Hematopoietic multipotent progenitor cell (in vitro differentiated cells): ENCODE results near the gene DHRS4. TPM values are rescaled to one million over a fixed set of nuclear protein-coding genes. Genes with fewer than 3 reads are reported as not detected.

Experiments
- DNase-seq, 3 donors: peaks; one replicate each; pipeline ENCODE4 v3.0.0-alpha.2; 2011 to 2015; ENCODE audit warnings: low read depth in 2 of 3, low spot score in 2 of 3
- total RNA-seq: library from RNA; depleted of rRNA; stranded (reverse); fragments of >200 nt; gene quantifications from one replicate; pipeline ENCODE4 v1.2.3, GENCODE V29; 2012

The DHRS4 gene
- 44.4 TPM for total RNA-seq

DNA sequence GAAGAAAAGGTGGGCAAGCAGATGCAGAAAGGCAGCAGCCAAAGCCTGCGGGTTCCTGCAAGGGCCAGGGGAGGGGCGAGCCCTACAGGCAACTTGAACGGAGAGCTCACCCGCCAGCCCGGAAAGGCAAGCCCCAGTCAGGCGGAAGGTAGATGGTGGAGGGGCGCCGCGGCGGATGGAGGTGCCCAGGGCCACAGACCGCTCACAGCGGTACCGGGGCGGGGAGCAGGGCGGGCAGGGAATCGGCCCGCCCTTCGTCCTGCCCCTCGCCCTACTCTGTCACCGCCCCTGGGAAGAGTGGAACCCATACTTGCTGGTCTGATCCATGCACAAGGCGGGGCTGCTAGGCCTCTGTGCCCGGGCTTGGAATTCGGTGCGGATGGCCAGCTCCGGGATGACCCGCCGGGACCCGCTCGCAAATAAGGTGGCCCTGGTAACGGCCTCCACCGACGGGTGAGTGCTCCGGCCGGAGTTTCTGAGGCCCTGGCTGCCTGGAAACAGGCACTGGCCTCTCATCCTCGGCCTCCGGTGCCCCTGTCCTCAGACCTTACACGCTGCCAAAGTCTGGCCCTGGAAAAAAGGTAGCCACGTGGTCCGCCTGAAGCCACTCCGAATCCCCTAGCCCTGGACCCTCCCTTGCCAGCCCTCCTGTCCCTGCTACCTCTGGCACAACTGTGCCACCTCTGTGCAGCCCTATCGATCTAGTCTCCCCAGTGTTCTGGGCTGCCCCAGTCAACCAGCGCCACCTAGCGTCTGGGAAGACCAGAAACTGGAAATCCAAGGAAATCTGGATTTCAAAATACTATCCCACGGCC, at the start of gene DHRS4:
Gene DHRS4 (plus strand): TSS at position 307 of the 815 bp plus-strand sequence. CDS start 19 bp downstream, at position 326.
- peak; percentile 63 to 95 (median 89) for DNase-seq

DNA sequence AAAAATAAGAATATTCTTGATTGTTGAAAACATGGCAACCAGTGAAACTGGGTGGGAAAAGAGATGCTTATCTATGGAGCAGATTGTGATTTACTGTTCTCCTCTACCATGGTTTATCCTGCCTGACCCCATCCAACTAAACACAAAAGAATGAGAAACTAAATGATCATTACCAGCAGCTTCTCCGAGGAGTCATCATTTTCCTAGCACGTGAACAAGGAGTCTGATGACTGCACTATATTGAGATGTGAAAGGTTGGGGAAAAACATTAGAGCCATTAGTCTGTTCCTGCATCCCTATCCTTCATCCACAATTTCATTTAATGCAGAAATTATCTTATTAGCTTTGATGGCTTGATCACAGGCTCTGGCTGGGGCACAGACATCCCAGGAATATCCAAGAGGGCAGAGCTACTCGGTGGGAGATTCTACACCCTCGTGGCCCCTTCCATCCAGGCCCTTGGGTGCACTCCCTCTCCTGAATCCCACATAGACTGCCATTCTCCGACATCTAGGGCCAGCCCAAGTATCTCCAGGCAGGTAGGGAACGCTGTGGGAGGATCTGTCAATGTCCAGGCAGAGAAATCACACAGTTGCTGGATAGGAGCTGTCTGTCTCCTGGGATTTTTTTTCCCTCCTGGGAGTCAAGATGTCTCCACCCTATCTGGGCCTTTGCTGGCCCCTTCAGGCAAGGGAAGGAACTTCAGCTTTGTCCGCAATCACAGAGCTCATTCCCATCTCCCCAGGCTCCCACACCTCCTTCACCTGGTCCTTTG, 43.3 kb upstream of the DHRS4 start:
- DNase-seq: peak in 2 of 3 donors; percentile 19 to 52

DNA sequence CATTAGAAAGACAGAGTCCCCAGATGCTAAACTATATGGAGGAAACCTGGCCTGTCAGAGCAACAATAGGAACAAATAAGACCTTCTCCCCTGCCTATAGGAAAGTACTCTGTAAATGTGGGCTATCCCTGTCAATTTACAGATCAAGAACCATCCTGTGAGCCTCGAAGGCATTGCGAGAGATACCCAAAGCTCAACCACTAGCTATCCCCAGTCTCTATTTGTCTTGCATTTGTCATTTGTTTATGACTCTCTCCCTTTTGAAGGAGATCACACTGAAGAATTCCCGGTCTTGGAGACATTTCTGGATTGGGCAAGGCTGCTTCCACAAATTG, 42.7 kb upstream of the DHRS4 start:
- DNase-seq: no peak

DNA sequence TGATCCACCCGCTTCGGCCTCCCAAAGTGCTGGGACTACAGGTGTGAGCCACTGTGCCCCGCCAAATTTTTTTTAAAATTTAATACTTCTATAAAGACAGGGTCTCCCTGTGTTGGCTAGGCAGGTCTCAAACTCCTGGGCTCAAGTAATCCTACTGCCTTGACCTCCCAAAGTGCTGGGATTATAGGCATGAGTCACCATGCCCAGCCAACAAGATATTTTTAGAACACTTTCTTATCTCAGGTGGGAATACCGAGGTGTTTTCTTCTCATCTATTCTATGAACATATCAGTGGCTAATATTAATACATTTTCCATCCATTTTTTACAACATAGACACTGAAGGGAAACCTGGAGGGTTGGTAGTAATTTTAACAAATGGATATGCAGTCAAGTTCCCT, 38.0 kb upstream of the DHRS4 start:
- no peak for DNase-seq

DNA sequence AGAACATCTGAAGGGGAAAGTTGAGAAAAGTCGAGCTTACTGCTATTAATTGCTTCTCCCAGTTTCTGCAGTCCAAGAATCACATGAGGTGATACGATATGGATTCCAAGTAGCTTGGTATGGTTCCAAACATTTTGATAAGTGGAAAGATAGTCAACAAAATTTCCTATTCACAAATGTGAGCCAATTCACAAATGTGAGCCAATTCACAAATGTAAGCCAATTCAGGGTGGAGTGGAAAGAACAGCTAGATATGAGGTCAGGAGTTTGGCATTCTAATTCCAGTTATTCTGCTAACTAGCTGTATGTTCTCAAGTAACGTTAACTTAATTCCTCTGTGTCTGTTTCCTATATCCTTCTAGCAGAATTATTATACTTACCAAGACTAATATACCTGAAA, 37.6 kb upstream of the DHRS4 start:
- DNase-seq: no peak

DNA sequence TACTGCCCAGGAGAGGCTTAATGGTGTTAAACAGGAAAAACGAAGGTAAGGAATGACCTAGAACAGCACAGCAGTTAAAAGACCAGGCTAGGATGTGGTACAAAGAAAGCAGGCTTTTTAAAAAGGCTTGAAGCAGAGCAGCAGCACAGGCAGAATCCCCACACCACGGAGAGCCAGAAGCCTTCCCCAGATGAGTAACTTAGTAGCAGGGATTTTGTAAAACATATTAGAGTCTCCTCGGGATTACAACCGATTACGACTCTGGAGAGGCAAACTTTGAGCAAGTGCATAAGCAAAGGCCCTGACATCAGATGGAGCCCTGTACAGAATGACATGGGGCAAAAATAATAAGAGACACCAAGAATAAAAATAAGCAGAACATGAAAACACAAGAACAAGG, 37.1 kb upstream of the DHRS4 start:
- no peak for DNase-seq

DNA sequence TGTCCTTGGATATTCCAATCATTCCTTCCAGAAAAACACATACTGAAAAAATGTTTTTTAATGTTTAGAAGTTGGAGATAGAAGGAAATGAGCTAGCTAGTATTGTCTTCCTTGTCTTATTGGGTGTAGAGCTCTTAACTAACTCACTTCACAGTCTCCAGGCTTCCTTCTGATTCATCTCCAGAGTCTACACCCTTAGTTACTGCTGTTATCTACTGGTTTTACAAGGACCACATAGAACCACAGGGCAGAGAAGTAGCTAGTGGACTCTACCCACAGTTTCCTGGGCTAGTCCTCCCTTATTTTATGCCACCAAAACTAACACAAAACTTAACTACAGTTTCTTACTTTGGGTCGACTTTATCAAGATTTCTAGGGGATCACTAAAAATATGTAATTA, 31.0 kb upstream of the DHRS4 start:
- no peak for DNase-seq

DNA sequence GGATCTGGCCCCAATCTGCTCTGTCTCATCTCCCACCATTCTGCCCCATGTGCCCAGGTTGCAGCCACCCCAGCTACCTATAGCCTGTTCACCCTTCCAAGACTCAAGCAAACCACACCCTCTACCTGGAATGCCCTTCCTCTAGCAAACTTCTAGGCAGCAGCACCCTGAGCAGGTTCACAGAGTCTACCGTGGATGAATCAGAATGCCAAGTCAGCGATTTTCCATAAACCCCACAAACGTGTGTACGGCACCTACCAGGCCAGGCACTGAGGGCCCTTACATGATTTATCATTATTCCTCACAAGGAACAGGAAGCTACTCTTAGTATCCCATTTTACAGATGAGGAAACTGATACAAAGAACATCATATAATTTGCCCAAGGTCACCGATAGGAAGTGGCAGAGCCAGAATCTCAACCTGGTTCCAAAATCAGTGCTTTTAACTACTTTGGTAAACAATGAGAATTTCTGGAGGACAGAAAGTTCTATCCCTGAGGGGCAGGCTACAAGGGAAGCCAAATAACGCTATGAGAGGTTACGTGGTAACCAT, 28.0 kb upstream of the DHRS4 start:
- no peak for DNase-seq

DNA sequence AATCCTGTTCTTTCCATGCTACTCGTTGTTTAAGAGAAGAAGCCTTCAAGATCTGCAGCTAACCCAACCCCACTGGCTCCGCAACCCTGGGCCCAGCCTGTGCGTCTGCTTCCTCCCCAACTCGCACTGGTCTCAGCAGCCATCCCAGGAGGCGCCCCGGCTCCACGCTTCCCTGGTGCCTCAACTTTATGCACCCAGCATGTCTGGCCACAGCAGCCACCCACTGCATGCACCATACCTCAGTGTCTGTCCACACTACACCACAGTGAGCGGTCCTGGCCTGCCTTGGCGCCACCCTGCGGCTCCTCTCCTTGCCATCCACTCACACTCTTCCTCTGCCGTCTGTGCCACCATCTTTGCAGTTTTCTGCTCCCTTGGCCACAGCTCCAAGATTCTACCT, 27.0 kb upstream of the DHRS4 start:
- DNase-seq: no peak

DNA sequence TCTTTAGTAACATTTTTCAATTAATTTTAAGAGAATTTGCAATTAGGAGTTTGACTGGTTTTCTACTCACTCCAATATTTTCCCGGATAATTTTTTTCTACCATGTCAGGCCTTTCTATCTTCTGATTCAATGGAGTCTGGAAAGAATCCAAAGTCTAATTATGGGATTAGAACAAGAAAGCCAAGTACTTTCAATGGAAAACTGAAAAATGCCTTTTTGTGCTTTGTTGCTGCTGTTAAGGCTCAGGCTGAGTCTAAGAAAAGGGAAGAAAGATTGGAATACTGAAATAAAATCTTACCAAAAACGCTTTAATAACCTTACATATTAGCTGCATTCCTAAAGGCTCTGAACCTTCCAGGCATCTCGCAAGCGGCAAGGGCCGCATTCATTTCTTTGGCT, 24.4 kb upstream of the DHRS4 start:
- DNase-seq: no peak

DNA sequence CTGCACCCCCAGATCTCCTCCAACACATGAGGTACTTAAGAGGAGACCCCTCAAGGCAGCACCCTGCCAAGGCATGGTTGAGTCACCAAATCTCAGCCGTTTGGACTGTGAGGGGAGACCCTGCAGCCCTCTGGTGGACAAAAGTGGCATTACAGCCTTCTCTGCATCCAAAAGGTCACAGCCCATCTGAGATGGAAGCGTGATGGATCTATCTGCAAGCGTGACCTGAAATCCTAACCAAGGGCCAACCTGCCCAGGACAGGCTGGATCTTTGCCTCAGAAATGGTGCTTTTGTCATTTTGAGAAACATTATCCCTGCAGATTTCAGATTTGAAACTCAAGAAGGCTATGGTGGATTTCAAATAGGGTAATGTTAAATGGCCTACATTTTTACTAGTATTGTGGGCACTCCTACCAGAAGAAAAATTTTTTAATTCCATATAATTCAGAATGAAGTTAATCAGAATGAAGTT, 23.7 kb upstream of the DHRS4 start:
- peak; percentile 62 to 88 (median 77) for DNase-seq

DNA sequence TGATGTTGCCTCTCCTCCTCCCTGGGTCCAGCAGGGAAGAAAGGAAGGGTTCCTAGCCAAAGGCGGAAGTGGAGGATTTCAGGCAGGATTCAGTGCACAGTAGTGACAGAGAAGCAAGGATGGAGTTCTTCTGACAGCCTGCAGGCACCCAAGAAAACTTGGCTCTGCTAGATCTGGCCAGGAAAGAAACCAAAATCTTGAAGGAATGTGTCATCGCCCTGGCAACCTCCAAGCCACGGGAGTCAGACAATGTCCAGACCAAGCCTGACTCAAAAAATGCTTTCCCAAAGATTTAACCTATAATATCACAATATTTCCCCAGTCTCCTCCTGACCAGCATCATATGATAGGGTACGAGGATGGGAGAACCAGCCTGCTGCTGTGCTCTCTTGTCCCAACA, 22.8 kb upstream of the DHRS4 start:
- DNase-seq: no peak

DNA sequence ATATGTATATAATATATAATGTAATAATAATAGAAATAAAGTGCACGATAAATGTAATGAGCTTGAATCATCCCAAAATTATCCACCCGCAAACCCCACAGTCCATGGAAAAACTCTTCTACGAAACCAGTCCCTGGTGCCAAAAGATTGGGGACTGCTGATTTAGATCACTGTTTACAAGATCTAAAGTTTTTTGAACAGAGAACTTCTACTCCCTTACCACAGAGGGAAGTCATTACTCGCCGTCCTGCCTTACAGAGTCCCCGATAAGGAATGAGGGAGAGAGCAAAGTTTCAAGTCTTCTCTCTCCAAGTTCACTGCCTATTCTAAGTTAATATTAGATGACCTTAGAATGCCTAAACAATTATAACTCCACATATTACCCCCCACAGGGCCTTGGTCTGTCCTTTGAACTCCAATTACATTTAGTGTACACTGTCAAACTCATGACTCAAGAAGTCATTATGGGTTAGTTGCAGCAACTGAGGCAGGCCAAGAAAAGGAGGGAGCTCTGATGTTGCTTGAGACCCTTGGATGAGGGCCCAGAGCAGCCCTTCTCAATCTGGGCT, 21.8 kb upstream of the DHRS4 start:
- peak in 1 of 3 donors; percentile 27 for DNase-seq

DNA sequence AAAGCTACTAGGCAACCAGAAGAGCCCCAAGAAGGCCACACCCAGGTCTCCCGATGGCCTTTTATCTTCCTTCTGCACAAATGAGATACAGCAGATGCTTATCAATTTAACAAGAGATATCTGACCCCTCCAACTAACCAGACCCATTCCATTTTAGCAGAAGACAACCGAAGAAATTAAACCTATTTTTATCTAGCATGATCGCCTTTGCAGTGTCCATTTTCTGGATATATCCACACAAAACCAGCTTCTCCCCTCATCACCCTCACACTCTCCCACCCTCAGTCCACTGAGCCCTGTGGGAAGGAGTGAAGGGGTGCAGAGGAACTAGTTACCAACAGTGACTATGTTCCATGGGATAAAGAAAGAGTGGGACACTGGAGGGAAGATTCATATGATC, 20.9 kb upstream of the DHRS4 start:
- no peak for DNase-seq

DNA sequence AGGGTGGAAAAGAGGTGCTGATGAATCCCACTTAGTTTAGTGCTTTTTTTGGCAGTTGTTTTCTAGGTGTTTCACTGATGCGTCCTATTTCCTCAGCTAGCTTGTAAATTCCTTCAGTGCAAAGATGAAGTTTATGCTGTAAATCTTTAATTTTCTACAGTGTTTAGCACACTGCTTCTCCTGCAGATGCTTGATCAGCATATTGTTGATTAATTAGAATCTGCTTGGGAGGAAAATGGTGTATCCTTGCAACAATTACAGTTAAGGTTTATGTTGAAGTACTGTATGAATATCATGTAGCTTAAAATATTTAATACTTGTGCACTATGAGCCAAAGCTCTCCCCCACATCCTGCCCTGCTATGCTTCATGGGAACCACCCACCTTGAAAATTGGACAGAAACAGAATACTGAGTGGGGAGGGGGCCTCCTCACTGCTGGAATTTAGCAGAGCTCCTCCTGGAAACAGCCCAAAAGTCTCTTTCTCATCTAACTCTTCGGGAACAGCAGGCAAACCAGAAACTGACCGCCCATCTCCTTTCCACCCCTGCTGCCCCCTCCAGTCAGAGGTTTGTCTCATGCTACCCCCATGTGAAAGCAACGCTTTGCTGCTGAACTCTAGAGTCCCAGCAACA, 20.3 kb upstream of the DHRS4 start:
- no peak for DNase-seq

DNA sequence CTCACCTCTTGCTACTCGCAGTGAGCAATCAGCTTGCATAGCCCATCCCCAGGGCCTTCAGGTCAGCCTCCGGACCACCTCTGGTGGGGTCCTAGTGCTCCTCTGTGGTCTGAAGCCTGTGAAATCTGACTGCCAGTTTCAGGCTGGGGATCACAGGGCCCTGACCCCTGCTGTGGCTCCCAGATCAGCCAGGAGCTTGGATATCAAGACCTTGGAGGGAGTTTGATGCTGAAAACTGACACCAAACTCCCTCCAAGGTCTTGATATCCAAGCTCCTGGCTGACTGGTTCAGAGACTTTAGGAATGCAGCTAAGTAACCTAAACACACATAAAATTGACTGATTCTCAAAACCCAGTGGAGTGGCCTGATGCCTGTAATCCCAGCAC, 19.8 kb upstream of the DHRS4 start:
- DNase-seq: no peak

DNA sequence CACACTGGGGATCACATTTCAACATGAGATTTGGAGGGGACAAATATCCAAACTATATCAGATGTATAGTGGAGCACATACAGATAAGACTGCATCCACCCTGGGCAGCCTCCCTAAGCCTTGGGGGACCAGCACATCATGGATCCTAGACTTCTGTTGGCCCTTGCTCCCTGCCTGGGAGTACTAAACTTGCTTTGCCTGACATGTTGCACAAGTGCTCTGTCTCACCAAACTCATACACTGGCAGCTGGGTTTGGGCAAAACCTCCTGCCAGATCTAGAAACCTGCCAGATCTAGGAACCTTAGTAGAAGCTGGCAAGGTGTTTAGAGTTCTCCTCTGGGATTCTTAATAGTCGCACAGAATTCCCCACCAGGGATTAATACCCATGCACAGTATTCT, 18.4 kb upstream of the DHRS4 start:
- DNase-seq: no peak

DNA sequence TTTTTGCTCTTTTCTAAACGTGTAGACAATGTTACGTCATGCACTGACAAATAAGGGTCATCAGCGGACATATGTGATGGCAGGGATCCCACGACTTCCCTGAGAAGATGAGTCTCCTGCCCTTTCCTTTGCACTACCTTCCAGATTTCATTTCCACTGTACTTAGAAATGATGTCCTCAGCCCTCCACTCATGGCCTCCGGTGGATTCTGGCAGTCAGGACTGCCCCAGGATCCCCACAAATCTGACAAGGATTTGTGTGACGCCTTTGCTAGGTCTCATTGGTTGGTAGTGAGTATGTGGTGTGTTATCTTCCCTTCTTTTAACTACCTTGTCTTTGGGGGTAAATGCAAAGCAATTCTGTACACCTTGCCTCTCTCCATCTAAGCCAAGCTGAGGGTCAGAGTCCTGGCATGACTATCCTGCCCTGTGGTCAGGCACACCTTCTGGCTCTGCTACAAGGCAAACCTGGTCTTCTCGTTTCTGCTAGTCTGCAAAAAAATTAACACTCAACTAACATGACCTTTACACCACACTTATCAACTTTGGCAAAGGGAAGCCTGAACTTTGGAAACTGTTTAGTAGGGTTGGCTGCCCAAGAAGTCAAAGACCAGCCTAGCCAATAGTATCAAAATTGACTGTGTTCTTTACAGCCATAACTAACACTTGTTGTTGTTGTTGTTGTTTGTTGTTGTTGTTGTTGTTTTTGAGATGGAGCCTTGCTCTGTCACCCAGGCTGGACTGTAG, 17.3 kb upstream of the DHRS4 start:
- no peak for DNase-seq

DNA sequence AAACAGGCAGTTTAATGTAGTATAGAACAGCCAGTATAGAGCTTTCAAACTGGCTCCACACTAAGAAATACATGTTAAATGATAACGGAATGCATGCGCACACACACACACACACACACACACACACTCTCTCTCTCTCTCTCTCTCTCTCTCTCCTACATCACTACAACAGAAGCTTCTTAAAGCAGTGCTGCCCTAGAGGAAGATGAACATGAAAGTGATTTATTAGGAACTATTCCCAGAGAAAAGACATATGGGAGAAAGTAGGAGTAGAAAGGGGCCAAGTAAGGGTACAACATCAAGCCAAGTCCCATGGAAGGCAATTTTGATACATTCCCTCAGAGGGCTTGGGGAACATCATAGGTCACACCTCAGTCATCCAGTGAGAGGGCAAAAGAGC, 16.4 kb upstream of the DHRS4 start:
- DNase-seq: no peak

DNA sequence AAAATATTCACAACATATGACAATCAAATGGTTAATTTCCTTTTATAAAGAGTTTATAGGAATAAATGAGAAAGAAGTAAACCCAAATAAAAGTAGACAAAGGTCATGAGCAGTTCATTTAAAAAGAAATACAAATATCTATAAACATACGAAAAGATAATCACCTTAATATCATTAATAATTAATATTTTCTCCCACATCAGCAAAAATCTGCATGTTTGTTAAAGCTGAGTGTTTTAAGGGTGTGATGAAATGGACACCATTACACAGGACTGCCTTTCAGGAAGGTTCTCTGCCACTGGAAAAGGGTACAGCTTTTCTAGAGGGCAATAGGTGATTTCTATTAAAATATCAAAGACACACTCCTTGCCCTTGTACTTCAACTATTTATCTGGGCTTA, 14.7 kb upstream of the DHRS4 start:
- no peak for DNase-seq
